Ascending aorta (tissue), 2 donors: ENCODE data around the gene DDX10. TPM values are rescaled to one million over a fixed set of nuclear protein-coding genes. Genes with fewer than 3 reads are reported as not detected.

Source experiments
- DNase-seq, 2 donors: peaks; one replicate each; pipeline ENCODE4 v3.0.0-alpha.2; 2019; ENCODE audit warnings: low spot score in 2 of 2
- H3K27ac ChIP-seq, 2 donors: fragments of 200-600 bp; sonication (generic); one replicate each; pipeline ENCODE4 v1.5.1; 2016 to 2017; ENCODE audit warnings: mild to moderate bottlenecking in 1 of 2
- H3K27me3 ChIP-seq: fragments of 200-600 bp; sonication (generic); one replicate; pipeline ENCODE4 v1.5.1; 2017
- H3K36me3 ChIP-seq, 2 donors: fragments of 200-600 bp; sonication (generic); one replicate each; pipeline ENCODE4 v1.5.1; 2016
- H3K4me1 ChIP-seq, 2 donors: fragments of 200-600 bp; sonication (generic); one replicate each; pipeline ENCODE4 v1.5.1; 2016 to 2017; ENCODE audit warnings: mild to moderate bottlenecking in 1 of 2
- H3K4me3 ChIP-seq, 2 donors: fragments of 200-600 bp; sonication (generic); one replicate each; pipeline ENCODE4 v1.5.1; 2016 to 2017; ENCODE audit warnings: mild to moderate bottlenecking in 1 of 2
- H3K9me3 ChIP-seq, 2 donors: fragments of 200-600 bp; sonication (generic); one replicate each; pipeline ENCODE4 v1.5.1; 2016
- intact Hi-C: fragments of 100-400 bp; cut with DNase I; formaldehyde crosslinking; loops from one replicate; pipeline ENCODE4 v1.15.1; 2023
- total RNA-seq: library from RNA; depleted of rRNA; stranded (reverse); fragments of >200 nt; gene quantifications from one replicate; pipeline ENCODE4 v1.1.0, GENCODE V29; 2016
- TF ChIP-seq, protein P1 (sequence below), 3 experiments: fragments of 200-600 bp in 2 of 3; fragments of 450-650 bp in 1 of 3; sonication (generic) in 2 of 3; IDR thresholded peaks; one replicate each; pipeline ENCODE4 v1.5.1; 2016 to 2019; ENCODE audit warnings: antibody characterized with exemption in 3 of 3, mild to moderate bottlenecking in 1 of 3, moderate library complexity in 1 of 3

Gene DDX10
- total RNA-seq, 1 donor from 2014 or later = 21.9 TPM

DNA sequence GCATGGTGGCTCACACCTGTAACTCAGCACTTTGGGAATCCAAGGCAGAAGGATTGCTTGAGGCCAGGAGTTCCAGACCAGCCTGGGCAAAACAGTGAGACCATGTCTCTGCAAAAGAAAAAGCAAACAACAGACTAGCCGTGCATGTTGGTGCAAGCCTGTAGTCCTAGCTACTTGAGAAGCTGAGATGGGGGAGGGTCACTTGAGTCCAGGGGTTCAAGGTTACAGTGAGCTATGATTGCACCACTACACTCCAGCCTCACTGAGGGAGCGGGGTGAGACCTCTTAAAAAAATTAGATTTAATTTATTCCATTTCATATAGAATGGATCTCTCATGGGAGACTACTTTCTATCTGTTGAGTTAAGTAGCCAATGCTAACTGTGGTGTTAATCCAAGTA is 50.4 kb downstream of the DDX10 start:
- no peaks in the 10 kb centered on the region for H3K4me1 ChIP-seq
- TF ChIP-seq, protein P1, sequence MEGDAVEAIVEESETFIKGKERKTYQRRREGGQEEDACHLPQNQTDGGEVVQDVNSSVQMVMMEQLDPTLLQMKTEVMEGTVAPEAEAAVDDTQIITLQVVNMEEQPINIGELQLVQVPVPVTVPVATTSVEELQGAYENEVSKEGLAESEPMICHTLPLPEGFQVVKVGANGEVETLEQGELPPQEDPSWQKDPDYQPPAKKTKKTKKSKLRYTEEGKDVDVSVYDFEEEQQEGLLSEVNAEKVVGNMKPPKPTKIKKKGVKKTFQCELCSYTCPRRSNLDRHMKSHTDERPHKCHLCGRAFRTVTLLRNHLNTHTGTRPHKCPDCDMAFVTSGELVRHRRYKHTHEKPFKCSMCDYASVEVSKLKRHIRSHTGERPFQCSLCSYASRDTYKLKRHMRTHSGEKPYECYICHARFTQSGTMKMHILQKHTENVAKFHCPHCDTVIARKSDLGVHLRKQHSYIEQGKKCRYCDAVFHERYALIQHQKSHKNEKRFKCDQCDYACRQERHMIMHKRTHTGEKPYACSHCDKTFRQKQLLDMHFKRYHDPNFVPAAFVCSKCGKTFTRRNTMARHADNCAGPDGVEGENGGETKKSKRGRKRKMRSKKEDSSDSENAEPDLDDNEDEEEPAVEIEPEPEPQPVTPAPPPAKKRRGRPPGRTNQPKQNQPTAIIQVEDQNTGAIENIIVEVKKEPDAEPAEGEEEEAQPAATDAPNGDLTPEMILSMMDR (IDR thresholded peaks at IDR 0.05) = no peak
- no peak for DNase-seq
- peaks cover 19 to 29% of the 10 kb centered on the region in 2 donors for H3K36me3 ChIP-seq
- peaks cover 0 to 16% of the 10 kb centered on the region in 2 donors for H3K9me3 ChIP-seq
- intact Hi-C loops = no loop called here
- no peak overlapping the region for H3K27ac ChIP-seq
- H3K4me3 ChIP-seq = no peak overlapping the region
- H3K27me3 ChIP-seq = no peaks in the 10 kb centered on the region

DNA sequence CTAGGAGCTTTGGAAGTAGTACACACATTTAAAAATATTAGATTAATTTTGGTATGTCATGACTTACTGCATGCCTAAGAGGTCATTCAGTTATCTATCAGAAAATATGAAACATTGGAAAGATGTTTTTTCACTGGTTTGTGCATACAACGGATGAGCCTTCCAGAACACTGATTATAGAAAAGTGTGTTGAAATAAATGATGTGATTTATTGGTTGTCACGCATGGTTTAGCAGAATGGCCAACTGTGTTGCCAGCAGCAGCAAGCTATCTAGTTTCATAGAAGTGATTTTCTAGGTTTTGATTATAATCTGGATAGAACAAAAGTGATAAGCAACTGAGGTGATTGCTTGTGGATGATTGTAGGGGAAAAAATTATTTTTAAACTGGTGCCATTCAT is 53.6 kb downstream of the DDX10 start:
- Histone ChIP-seq H3K27ac (no peak overlapping the region), H3K36me3 (peaks cover 15 to 20% of the 10 kb centered on the region in 2 donors), H3K4me1 (no peaks in the 10 kb centered on the region), H3K4me3 (no peak overlapping the region), H3K27me3 (no peaks in the 10 kb centered on the region), H3K9me3 (no peaks in the 10 kb centered on the region)
- intact Hi-C loops = no loop called here
- TF ChIP-seq, protein P1 (IDR thresholded peaks at IDR 0.05) = no peak
- no peak for DNase-seq

DNA sequence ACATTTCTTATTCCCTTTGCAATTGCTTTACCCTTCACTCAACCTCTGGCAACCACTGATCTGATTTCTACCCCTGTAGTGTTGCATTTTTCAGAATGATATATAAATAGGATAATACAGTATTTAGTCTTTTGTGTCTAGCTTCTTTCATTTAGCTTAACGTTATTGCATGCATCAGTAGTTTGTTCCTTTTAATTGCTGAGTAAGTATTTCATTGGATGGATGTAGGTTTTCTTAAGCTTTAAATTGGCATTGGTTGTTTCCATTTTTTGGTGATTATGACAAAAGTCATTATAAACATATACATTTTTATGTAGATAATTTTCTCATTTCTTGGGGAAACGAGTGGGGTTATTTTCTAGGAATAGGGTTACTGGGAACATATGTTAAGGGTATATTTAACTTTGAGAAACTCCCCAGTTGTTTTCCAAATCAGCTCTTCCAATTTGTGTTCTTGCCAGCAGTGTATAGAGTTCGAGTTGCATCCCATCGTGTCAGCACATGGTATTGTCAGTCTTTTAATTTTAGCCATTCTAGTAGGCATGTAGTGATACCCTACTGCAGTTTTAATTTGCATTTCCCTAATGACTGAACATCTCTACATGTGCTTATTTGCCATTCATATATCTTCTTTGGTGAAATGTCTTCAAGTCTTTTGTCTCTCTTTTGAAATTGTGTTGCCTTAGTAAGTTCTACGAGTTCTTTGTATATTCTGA is 60.3 kb downstream of the DDX10 start:
- Histone ChIP-seq H3K4me3 (no peak overlapping the region), H3K27me3 (no peaks in the 10 kb centered on the region), H3K9me3 (peaks cover 0 to 5% of the 10 kb centered on the region in 2 donors), H3K4me1 (no peaks in the 10 kb centered on the region), H3K36me3 (peaks cover 3 to 20% of the 10 kb centered on the region in 2 donors), H3K27ac (no peak overlapping the region)
- no peak for DNase-seq
- TF ChIP-seq, protein P1 (IDR thresholded peaks at IDR 0.05) = no peak
- intact Hi-C loops = no loop called here

DNA sequence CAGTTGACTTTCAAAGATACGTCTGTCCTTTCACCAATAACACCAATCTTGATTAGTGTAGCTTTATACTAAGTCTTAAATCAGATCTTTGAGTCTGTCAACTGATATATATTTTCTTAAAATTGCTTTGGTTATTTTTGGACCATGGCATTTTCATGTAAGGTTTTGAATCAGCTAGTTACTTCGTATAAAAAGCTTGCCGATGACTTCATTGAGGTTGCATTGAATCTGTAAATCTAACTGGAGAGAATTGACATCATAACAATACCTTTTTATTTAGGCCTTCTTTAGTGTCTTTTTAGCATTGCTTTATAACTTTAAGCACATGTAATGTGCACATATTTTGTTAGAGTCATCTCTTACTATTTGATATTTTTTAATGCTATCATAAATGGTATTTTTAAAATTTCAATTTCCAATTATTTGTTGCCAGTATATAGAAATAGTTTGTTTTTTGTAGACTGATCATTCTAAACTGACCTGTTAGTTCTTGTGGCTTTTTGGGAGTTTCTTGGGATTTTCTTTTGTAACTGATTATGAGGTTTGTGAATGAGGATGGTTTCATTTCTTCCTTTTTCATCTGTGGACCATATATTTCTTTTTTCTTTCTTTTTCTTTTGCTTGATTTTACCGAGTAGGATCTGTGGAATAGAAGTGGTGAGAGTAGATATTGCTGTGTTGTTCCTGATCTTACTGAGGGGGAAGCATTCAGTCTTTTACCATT is 61.4 kb downstream of the DDX10 start:
- H3K27ac ChIP-seq = no peak overlapping the region
- TF ChIP-seq, protein P1 (IDR thresholded peaks at IDR 0.05) = no peak
- intact Hi-C loops = no loop called here

DNA sequence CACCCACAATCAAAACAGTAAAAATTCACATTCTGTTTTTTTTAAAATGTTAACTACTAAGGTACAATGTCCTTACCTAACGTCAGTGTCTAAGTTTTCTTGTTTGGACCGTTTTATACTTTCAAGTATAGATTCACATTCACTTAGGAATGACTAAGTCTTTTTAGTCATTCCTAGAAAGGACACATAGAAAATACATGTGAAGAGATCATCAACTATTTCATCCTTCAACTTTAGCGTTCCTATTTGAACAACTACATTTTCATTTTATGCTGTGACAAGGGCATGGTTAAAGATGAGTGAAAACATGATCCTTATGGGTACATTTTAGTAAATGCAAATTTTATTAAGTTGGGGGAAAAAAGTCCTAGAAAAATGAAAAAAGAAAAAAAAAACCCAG is 62.8 kb downstream of the DDX10 start:
- intact Hi-C loops = no loop called here
- no peak for DNase-seq
- H3K36me3 ChIP-seq = peaks cover 3 to 20% of the 10 kb centered on the region in 2 donors

More for the DNA sequence above, 61.4 kb downstream of the DDX10 start:
- Histone ChIP-seq H3K4me1 (no peaks in the 10 kb centered on the region), H3K4me3 (no peak overlapping the region), H3K27me3 (no peaks in the 10 kb centered on the region), H3K36me3 (peaks cover 3 to 20% of the 10 kb centered on the region in 2 donors), H3K9me3 (peaks cover 0 to 5% of the 10 kb centered on the region in 2 donors)
- DNase-seq = no peak

More for the DNA sequence above, 62.8 kb downstream of the DDX10 start:
- TF ChIP-seq, protein P1 (IDR thresholded peaks at IDR 0.05) = no peak
- Histone ChIP-seq H3K4me1 (no peaks in the 10 kb centered on the region), H3K4me3 (no peak overlapping the region), H3K27me3 (no peaks in the 10 kb centered on the region), H3K27ac (no peak overlapping the region), H3K9me3 (peaks cover 0 to 5% of the 10 kb centered on the region in 2 donors)
